Transverse colon (tissue), 4 donors: Measurements from ENCODE around the gene PDCD10.

Experiments used
- EP300 ChIP-seq: sonication (generic); formaldehyde crosslinking; IDR thresholded peaks from one replicate; pipeline ENCODE4 v1.6.1; 2017; ENCODE audit warnings: antibody characterized with exemption, low read depth
- POLR2A ChIP-seq: fragments of 450-650 bp; IDR thresholded peaks from one replicate; pipeline ENCODE4 v1.6.1; 2016; ENCODE audit warnings: antibody characterized with exemption, mild to moderate bottlenecking, moderate library complexity
- POLR2AphosphoS5 ChIP-seq, 3 donors: sonication (generic); formaldehyde crosslinking; IDR thresholded peaks; one replicate each; pipeline ENCODE4 v1.6.1; 2016; ENCODE audit warnings: antibody characterized with exemption in 3 of 3
- TF ChIP-seq, protein P1 (sequence below), 5 experiments: fragments of 200-600 bp in 3 of 5; fragments of 450-650 bp in 2 of 5; sonication (generic) in 3 of 5; IDR thresholded peaks; 1 replicate in 2 of 5; 2 replicates in 3 of 5; pipeline ENCODE4 v1.5.1; 2016 to 2017; ENCODE audit warnings: antibody characterized with exemption in 5 of 5, inconsistent platforms in 3 of 5, mild to moderate bottlenecking in 2 of 5, moderate library complexity in 1 of 5

DNA sequence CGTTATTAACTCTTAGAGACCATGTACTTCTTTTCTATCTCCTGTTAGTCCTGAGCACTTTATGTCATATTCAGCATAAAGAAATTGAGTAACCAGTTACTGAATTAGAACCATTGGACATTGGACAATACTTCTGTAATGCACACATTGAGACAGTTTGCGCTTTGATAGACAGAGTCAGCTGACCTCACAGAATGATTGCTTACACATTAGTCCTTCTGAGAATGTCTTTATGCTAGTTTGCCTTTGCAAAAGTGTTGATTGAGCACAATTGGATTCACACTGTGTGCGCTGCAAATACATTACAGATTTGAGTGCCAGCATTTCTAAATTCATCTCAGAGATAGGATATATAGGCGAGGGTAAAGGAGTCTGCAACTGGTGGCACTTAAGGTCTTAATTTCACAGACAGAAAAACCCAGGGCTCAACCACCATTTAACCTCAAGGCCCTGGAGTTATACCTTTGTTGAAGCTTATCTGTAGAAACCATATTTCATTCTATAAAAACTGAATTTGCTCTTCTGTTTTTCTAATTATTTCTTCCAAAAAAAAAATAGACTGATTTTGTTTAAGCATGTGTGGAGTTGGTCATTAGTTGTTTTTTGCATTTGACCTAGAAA lies 4.6 kb upstream of the PDCD10 start:
- TF ChIP-seq, protein P1, sequence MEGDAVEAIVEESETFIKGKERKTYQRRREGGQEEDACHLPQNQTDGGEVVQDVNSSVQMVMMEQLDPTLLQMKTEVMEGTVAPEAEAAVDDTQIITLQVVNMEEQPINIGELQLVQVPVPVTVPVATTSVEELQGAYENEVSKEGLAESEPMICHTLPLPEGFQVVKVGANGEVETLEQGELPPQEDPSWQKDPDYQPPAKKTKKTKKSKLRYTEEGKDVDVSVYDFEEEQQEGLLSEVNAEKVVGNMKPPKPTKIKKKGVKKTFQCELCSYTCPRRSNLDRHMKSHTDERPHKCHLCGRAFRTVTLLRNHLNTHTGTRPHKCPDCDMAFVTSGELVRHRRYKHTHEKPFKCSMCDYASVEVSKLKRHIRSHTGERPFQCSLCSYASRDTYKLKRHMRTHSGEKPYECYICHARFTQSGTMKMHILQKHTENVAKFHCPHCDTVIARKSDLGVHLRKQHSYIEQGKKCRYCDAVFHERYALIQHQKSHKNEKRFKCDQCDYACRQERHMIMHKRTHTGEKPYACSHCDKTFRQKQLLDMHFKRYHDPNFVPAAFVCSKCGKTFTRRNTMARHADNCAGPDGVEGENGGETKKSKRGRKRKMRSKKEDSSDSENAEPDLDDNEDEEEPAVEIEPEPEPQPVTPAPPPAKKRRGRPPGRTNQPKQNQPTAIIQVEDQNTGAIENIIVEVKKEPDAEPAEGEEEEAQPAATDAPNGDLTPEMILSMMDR (IDR thresholded peaks at IDR 0.05) = no peak
- no peak for TF ChIP-seq POLR2A
- no peak for TF ChIP-seq EP300
- no peak for TF ChIP-seq POLR2AphosphoS5 (IDR thresholded peaks at IDR 0.05)
